K562 (cell line): Measurements from ENCODE around the gene ASXL2. TPM values are rescaled to one million over a fixed set of nuclear protein-coding genes. Genes with fewer than 3 reads are reported as not detected.

Experiments
- ATAC-seq: fragments of 200-7000 bp; cut with Tn5 transposase; 3 replicates; pipeline ENCODE4 v1.9.1; 2020; ENCODE audit warnings: moderate library complexity
- BruUV-seq: library from RNA; stranded (reverse); fragments of 400-500 nt; replicated peaks from 2 replicates; lab custom pipeline; 2021; lab: Mats Ljungman, UMichigan
- CTCF ChIA-PET: fragments of 300-600 bp; formaldehyde crosslinking; extraction: SDS; loops from one replicate; lab custom pipeline; 2021; ENCODE audit warnings: low intra/inter-chr PET ratio; lab: Yijun Ruan, JAX
- POLR2A ChIA-PET: fragments of 300-600, 350-650 bp; sonication (Branson Sonifier 250); formaldehyde crosslinking; extraction: SDS; loops from one replicate; lab custom pipeline; 2021; ENCODE audit warnings: antibody characterized with exemption, inconsistent platforms; lab: Yijun Ruan, JAX
- DNase-seq, 4 experiments: peaks; one replicate each; pipeline versions ENCODE4 v3.0.0 to v3.0.0-alpha.2; 2011 to 2018; ENCODE audit warnings: low spot score in 3 of 4, mixed read lengths in 3 of 4; ENCODE audit errors: extremely low read depth in 1 of 4
- FAIRE-seq: peaks from 2 replicates; lab custom pipeline; 2011; peaks lifted over from hg19 to GRCh38; lab: Jason Lieb, UNC
- H2AFZ ChIP-seq: 2 replicates; pipeline ENCODE4 v1.6.0; 2011; ENCODE audit warnings: low read depth, low read length, control low read depth, inconsistent platforms
- H3K27ac ChIP-seq: fragments of 200-600 bp; 3 replicates; pipeline ENCODE4 v1.8.0; 2011; ENCODE audit warnings: low read depth, mild to moderate bottlenecking, control low read depth, inconsistent platforms, low read length, moderate library complexity, mixed read lengths; ENCODE audit errors: extremely low read depth
- H3K27me3 ChIP-seq, 2 experiments: fragments of 300-600 bp in 1 of 2; 2 replicates in 1 of 2; 3 replicates in 1 of 2; pipeline versions ENCODE4 v1.6.0 to v1.8.0; 2011; ENCODE audit warnings: inconsistent platforms in 2 of 2, low read length in 2 of 2, mild to moderate bottlenecking in 1 of 2, mixed read lengths in 1 of 2, moderate library complexity in 1 of 2; ENCODE audit not compliant: control insufficient read depth in 2 of 2, insufficient read depth in 2 of 2
- H3K36me3 ChIP-seq: fragments of 300-600 bp; 3 replicates; pipeline ENCODE4 v1.8.0; 2011; ENCODE audit warnings: mild to moderate bottlenecking, low read length, inconsistent platforms; ENCODE audit not compliant: control insufficient read depth, insufficient read depth
- H3K4me1 ChIP-seq, 2 experiments: fragments of 200-600 bp in 1 of 2; replicated peaks in 1 of 2; 2 replicates in 1 of 2; 3 replicates in 1 of 2; pipeline versions ENCODE4 v1.5.1 to v1.8.0; 2011; ENCODE audit warnings: inconsistent platforms in 2 of 2, low read length in 2 of 2, mild to moderate bottlenecking in 1 of 2, mixed read lengths in 1 of 2, moderate library complexity in 1 of 2; ENCODE audit not compliant: control insufficient read depth in 2 of 2, insufficient read depth in 2 of 2
- H3K4me2 ChIP-seq: 2 replicates; pipeline ENCODE4 v1.6.1; 2011; ENCODE audit warnings: low read length, control low read depth, inconsistent platforms, mixed read lengths; ENCODE audit not compliant: insufficient read depth
- H3K4me3 ChIP-seq: fragments of 200-600 bp; sonication (generic), shearing (Covaris generic); 2 replicates; pipeline ENCODE4 v1.5.1; 2016; ENCODE audit warnings: control low read depth, inconsistent platforms
- H3K79me2 ChIP-seq: fragments of 200-600 bp; 3 replicates; pipeline ENCODE4 v1.8.0; 2011; ENCODE audit warnings: low read length, inconsistent platforms; ENCODE audit not compliant: control insufficient read depth, insufficient read depth
- H3K9ac ChIP-seq, 2 experiments: 2 replicates each; pipeline versions ENCODE4 v1.6.0 to v1.6.1; 2011; ENCODE audit warnings: low read depth in 2 of 2, low read length in 2 of 2, control low read depth in 1 of 2, inconsistent platforms in 1 of 2, mild to moderate bottlenecking in 1 of 2, mixed read lengths in 1 of 2; ENCODE audit not compliant: insufficient read depth in 1 of 2
- H3K9me1 ChIP-seq: one replicate; pipeline ENCODE4 v1.6.0; 2011; ENCODE audit warnings: inconsistent platforms, mild to moderate bottlenecking, low read length, moderate library complexity; ENCODE audit not compliant: control insufficient read depth, insufficient read depth
- H3K9me3 ChIP-seq: replicated peaks from 2 replicates; pipeline ENCODE4 v1.5.1; 2011; ENCODE audit warnings: low read depth, low read length, inconsistent platforms; ENCODE audit not compliant: control insufficient read depth, insufficient read depth
- H4K20me1 ChIP-seq: replicated peaks from 2 replicates; pipeline ENCODE4 v1.6.1; 2011; ENCODE audit warnings: low read length, inconsistent platforms, mixed read lengths; ENCODE audit not compliant: control insufficient read depth, insufficient read depth
- JUN ChIP-seq, 2 experiments: sonication (generic) in 1 of 2; formaldehyde crosslinking in 1 of 2; IDR thresholded peaks; 2 replicates each; pipeline versions ENCODE4 v1.6.1 to v1.8.0; 2012 to 2022; ENCODE audit warnings: borderline replicate concordance in 2 of 2, mild to moderate bottlenecking in 2 of 2, improper control_type of control experiment in 1 of 2, low read depth in 1 of 2, low read length in 1 of 2, missing genetic modification reagents in 1 of 2
- JUNB ChIP-seq: fragments of 450-650 bp; formaldehyde crosslinking; conservative IDR thresholded peaks from 2 replicates; pipeline ENCODE4 v1.4.0; 2020; ENCODE audit warnings: mild to moderate bottlenecking
- ZKSCAN1 ChIP-seq: fragments of 150-350 bp; IDR thresholded peaks from 2 replicates; pipeline ENCODE4 v1.6.1; 2016; ENCODE audit warnings: low read depth, low read length
- WGBS: fragments of 100-300 bp; shearing (Covaris generic); methylation state at CpG from one replicate; pipeline ENCODE4 v1.1.6; 2016; ENCODE audit warnings: low coverage, mixed read lengths; ENCODE audit not compliant: insufficient coverage; ENCODE audit errors: missing lambda C conversion rate; 5-methylcytosine and 5-hydroxymethylcytosine counted together
- in situ Hi-C: fragments of 300-500 bp; cut with MboI; formaldehyde crosslinking; loops from 4 replicates; pipeline ENCODE4 v1.15.0; 2018; ENCODE audit warnings: inconsistent platforms, mixed read lengths
- intact Hi-C: fragments of 100-400 bp; cut with micrococcal nuclease; formaldehyde crosslinking; loops from 2 replicates; pipeline ENCODE4 v1.14.2; 2022
- polyA plus RNA-seq, 8 experiments: library from polyadenylated mRNA; depleted of rRNA in 4 of 8; stranded (reverse) in 5 of 8; unstranded in 3 of 8; fragments of >200 nt; fragmentation: Nextera tagmentation in 2 of 8; fragmentation: Illumina TruSeq in 1 of 8; extraction: Ambion mirVana in 2 of 8; extraction: Trizol in 1 of 8; gene quantifications; 2 replicates each; pipeline versions ENCODE4 v1.2.1 to v1.2.3, GENCODE V29; 2011 to 2014; ENCODE audit warnings: inconsistent platforms in 1 of 8, missing spikeins in 1 of 8
- total RNA-seq, 7 experiments: library from RNA; depleted of rRNA in 6 of 7; stranded (reverse); fragments of >200 nt in 6 of 7; fragmentation: Illumina TruSeq in 2 of 7; extraction: Trizol in 2 of 7; gene quantifications; 2 replicates each; pipeline versions ENCODE4 v1.2.1 to v1.2.3, GENCODE V29; 2011 to 2021; ENCODE audit warnings: low replicate concordance in 1 of 7
- TF ChIP-seq, protein P1 (sequence below): fragments of 450-650 bp; IDR thresholded peaks from 2 replicates; pipeline ENCODE4 v1.6.1; 2016; ENCODE audit warnings: low read depth
- TF ChIP-seq, protein P2 (sequence below), 2 experiments: fragments of 450-650 bp; IDR thresholded peaks; 2 replicates each; pipeline ENCODE4 v1.6.1; 2016; ENCODE audit warnings: mild to moderate bottlenecking in 2 of 2, borderline replicate concordance in 1 of 2, low read depth in 1 of 2, moderate library complexity in 1 of 2

Gene ASXL2
- total and polyA plus RNA-seq, 9 of the 15 experiments (the other 6 are each of a cell fraction or from before 2014, with no cell fraction given): 2.2 to 25.9 (median 9.0) TPM

DNA sequence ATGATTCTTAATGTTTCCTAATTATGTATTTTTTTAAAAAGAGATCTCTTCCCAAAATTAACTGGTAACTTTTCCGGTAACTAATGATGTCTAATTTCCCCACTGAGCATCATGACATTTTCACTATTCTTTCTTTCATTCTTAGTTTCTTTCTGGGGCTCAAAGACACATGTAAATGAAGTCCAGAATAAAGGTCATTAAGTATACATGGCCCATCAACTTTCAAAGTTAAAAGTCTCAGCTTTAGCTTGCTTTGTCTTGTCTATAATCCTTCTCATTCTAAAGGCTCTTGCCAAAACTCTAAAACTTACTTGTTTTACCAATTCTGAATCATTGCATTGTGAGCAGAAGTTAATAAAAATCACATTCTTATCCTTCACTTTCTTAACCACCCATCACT lies 53.6 kb downstream of the ASXL2 start:
- H3K9me1 ChIP-seq: no peaks in the 10 kb centered on the region
- H3K36me3 ChIP-seq: peaks cover 5% of the 10 kb centered on the region; the same call in 1 of the 3 replicates
- H2AFZ ChIP-seq: no peak overlapping the region
- no peaks in the 10 kb centered on the region for H4K20me1 ChIP-seq
- ChIA-PET CTCF (no interaction called here), POLR2A (interaction anchor here (0.9 kb wide), 1 partner anchor 14 kb away, joined by 3 read pairs; no protein-coding TSS in a partner anchor)
- H3K27me3 ChIP-seq: no peaks in the 10 kb centered on the region
- H3K4me2 ChIP-seq: no peak overlapping the region
- no TSS peak for BruUV-seq
- intact Hi-C loops: no loop called here
- no peak overlapping the region for H3K27ac ChIP-seq
- WGBS: 100% methylated on average over 1 of the region's 1 CpG
- H3K9me3 ChIP-seq: no peaks in the 10 kb centered on the region
- ATAC-seq (no peak), FAIRE-seq (no peak), DNase-seq (no peak)
- peaks cover 17% of the 10 kb centered on the region; the same call in 2 of the 3 replicates for H3K79me2 ChIP-seq
- peaks cover 7 to 8% of the 10 kb centered on the region in 2 experiments for H3K4me1 ChIP-seq
- H3K9ac ChIP-seq: no peak overlapping the region
- in situ Hi-C loops: no loop called here
- H3K4me3 ChIP-seq: no peak overlapping the region
- TF ChIP-seq, protein P1, sequence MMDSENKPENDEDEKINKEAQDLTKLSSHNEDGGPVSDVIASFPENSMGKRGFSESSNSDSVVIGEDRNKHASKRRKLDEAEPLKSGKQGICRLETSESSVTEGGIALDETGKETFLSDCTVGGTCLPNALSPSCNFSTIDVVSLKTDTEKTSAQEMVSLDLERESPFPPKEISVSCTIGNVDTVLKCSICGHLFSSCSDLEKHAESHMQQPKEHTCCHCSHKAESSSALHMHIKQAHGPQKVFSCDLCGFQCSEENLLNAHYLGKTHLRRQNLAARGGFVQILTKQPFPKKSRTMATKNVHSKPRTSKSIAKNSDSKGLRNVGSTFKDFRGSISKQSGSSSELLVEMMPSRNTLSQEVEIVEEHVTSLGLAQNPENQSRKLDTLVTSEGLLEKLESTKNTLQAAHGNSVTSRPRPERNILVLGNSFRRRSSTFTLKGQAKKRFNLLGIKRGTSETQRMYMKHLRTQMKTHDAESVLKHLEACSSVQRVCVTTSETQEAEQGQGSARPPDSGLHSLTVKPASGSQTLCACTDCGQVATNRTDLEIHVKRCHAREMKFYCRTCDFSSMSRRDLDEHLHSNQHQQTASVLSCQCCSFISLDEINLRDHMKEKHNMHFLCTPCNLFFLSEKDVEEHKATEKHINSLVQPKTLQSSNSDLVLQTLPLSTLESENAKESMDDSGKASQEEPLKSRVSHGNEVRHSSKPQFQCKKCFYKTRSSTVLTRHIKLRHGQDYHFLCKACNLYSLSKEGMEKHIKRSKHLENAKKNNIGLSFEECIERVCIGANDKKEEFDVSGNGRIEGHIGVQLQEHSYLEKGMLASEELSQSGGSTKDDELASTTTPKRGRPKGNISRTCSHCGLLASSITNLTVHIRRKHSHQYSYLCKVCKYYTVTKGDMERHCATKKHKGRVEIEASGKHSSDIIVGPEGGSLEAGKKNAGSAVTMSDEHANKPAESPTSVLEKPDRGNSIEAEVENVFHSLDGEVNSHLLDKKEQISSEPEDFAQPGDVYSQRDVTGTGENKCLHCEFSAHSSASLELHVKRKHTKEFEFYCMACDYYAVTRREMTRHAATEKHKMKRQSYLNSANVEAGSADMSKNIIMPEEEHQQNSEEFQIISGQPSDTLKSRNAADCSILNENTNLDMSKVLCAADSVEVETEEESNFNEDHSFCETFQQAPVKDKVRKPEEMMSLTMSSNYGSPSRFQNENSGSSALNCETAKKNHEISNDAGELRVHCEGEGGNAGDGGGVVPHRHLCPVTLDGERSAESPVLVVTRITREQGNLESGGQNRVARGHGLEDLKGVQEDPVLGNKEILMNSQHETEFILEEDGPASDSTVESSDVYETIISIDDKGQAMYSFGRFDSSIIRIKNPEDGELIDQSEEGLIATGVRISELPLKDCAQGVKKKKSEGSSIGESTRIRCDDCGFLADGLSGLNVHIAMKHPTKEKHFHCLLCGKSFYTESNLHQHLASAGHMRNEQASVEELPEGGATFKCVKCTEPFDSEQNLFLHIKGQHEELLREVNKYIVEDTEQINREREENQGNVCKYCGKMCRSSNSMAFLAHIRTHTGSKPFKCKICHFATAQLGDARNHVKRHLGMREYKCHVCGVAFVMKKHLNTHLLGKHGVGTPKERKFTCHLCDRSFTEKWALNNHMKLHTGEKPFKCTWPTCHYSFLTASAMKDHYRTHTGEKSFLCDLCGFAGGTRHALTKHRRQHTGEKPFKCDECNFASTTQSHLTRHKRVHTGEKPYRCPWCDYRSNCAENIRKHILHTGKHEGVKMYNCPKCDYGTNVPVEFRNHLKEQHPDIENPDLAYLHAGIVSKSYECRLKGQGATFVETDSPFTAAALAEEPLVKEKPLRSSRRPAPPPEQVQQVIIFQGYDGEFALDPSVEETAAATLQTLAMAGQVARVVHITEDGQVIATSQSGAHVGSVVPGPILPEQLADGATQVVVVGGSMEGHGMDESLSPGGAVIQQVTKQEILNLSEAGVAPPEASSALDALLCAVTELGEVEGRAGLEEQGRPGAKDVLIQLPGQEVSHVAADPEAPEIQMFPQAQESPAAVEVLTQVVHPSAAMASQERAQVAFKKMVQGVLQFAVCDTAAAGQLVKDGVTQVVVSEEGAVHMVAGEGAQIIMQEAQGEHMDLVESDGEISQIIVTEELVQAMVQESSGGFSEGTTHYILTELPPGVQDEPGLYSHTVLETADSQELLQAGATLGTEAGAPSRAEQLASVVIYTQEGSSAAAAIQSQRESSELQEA: no peak
- TF ChIP-seq ZKSCAN1 (no peak), JUN (IDR thresholded peaks at IDR 0.05; ENCODE audit: borderline replicate concordance, low read depth, low read length) (no peak), JUN (CRISPR knock-in tag; IDR thresholded peaks at IDR 0.05; ENCODE audit: borderline replicate concordance) (no peak), JUNB (CRISPR knock-in tag) (no peak)
- TF ChIP-seq, protein P2, sequence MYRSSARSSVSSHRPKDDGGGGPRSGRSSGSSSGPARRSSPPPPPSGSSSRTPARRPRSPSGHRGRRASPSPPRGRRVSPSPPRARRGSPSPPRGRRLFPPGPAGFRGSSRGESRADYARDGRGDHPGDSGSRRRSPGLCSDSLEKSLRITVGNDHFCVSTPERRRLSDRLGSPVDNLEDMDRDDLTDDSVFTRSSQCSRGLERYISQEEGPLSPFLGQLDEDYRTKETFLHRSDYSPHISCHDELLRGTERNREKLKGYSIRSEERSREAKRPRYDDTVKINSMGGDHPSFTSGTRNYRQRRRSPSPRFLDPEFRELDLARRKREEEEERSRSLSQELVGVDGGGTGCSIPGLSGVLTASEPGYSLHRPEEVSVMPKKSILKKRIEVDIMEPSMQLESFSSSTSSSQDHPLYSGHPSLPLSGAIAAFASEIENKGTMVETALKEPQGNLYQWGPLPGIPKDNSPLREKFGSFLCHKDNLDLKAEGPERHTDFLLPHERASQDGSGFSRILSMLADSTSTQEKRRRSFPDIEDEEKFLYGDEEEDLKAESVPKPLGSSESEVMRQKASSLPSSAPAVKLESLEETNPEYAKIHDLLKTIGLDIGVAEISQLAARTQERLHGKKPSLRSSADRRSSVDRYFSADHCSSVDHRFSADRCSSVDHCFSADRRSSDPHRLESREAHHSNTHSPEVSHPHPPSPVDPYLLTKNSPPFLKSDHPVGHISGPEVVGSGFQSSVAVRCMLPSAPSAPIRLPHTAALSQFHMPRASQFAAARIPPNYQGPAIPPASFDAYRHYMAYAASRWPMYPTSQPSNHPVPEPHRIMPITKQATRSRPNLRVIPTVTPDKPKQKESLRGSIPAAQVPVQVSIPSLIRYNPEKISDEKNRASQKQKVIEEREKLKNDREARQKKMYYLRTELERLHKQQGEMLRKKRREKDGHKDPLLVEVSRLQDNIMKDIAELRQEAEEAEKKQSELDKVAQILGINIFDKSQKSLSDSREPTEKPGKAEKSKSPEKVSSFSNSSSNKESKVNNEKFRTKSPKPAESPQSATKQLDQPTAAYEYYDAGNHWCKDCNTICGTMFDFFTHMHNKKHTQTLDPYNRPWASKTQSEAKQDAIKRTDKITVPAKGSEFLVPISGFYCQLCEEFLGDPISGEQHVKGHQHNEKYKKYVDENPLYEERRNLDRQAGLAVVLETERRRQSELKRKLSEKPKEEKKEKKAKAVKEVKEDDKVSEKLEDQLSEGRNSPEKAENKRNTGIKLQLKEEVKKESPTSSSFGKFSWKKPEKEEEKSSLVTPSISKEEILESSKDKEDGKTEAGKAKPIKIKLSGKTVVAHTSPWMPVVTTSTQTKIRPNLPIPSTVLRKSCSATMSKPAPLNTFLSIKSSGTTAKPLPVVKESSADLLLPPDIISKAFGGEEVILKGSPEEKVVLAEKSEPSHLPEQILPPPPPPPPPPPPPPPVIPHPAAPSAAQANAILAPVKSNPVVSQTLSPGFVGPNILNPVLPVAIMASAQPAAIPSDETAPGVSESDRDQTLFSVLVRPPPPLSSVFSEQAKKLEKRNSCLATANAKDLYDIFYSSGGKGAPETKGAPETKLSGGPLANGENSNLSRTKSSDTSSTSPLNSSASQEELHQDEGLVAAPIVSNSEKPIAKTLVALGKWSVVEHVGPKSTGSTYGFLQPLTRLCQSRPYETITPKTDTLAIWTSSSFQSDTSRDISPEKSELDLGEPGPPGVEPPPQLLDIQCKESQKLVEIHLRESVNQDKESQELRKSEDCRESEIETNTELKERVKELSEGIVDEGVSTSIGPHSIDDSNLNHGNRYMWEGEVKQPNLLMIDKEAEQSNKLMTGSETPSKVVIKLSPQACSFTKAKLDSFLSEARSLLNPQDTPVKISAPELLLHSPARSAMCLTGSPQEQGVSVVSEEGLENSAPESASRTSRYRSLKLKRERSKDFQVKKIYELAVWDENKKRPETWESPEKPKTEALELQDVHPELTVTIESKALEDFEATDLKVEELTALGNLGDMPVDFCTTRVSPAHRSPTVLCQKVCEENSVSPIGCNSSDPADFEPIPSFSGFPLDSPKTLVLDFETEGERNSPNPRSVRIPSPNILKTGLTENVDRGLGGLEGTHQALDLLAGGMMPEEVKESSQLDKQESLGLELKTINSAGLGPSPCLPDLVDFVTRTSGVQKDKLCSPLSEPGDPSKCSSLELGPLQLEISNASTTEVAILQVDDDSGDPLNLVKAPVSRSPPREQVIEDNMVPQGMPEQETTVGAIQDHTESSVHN (IDR thresholded peaks at IDR 0.05; ENCODE audit: borderline replicate concordance in 1 of 2, low read depth in 1 of 2): no peak
